Coronary artery (tissue), 2 donors: Measurements from ENCODE around the gene SLC16A13.

Experiments used
- DNase-seq: peaks from one replicate; pipeline ENCODE4 v3.0.0-alpha.2; 2017; ENCODE audit warnings: low spot score
- H3K27ac ChIP-seq, 2 donors: fragments of 200-600 bp; sonication (generic); one replicate each; pipeline ENCODE4 v1.5.1; 2016 to 2019
- H3K4me3 ChIP-seq: fragments of 200-600 bp; sonication (generic); 2 replicates; pipeline ENCODE4 v1.5.1; 2016; ENCODE audit warnings: mild to moderate bottlenecking, moderate library complexity
- CTCF ChIP-seq: fragments of 200-600 bp; sonication (generic); IDR thresholded peaks from one replicate; pipeline ENCODE4 v1.5.1; 2019; ENCODE audit warnings: antibody characterized with exemption

SLC16A13 gene

DNA sequence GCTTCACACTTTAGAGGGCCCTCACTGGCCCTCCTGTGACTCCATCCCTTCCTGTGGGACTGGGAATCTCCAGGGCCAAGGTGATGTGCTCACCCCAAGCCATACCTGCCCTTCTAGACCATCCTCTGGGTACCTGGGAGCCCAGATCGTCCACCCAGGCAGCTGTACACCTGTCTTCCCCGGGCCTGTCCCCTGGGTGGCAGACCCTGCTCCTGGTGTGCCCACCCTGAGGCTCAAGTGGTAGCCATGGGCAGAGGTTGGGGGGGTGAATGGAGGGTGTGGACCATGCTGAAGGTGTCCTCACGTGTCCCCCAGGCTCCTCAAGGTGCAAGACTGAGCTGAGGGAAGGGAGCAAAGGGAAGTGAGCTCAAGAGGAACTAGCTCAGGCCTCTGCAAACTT, 34.9 kb downstream of the SLC16A13 start:
- no peak for TF ChIP-seq CTCF
- Histone ChIP-seq H3K27ac (no peak overlapping the region), H3K4me3 (no peak overlapping the region)
- no peak for DNase-seq

DNA sequence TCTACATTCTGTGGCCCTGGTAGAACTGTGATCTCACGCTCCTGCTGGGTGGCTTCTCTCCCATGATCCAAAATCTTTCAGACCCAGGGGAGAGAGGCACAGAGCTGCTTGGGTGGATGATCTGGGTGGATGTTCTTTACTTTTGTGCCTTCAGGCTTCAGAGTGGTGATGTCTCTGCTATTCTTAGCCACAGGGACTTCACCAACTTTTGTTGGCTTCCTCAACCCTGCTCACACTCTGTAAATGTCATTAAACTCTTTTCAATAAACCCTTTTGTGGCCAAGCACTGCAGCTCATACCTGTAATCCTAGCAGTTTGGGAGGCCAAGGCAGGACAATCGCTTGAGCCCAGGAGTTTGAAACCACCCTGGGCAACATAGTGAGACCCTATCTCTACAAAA, 36.6 kb downstream of the SLC16A13 start:
- Histone ChIP-seq H3K4me3 (no peak overlapping the region), H3K27ac (no peak overlapping the region)
- no peak for DNase-seq
- no peak for TF ChIP-seq CTCF

GRCh38 chr17:7074931-7075330, 39.1 kb downstream of the SLC16A13 start:
- no peak for DNase-seq
- no peak for TF ChIP-seq CTCF
- H3K4me3 ChIP-seq: no peak overlapping the region
- no peak overlapping the region for H3K27ac ChIP-seq

DNA sequence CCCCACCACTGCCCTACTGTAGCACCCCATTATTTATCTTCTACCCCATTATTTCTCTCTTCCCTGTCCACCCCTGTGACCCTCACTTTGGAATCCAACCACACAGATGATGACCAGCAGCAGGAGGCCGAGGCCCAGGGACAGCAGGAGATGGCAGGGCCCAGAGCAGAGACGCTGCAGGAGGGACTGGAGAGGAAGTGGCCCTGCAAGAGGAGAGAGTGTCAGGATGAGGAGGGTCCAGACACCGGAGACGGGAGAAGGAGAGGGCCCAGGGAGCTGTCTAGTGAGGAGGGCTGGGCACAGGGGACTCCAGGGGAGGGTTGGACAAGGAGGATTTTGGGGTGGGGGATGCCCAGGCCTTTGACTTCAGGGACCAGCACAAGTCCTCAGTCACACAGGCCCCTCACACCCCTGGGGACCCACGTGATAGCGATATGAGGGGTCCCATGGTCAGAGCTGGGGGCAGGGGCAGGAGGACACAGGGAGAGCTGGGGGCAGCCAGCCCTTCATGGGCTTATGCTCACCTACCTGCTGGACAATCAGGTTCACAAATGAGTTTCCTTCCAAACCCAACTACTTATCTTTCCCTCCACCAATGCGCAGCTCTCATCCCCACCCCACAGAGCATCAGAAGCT, 42.2 kb downstream of the SLC16A13 start:
- no peak for TF ChIP-seq CTCF
- no peak overlapping the region for H3K27ac ChIP-seq
- no peak overlapping the region for H3K4me3 ChIP-seq
- no peak for DNase-seq

- no peak overlapping the region for H3K4me3 ChIP-seq
- no peak for DNase-seq
- no peak overlapping the region for H3K27ac ChIP-seq
- TF ChIP-seq CTCF: no peak
Observed at GRCh38 chr17:7078711-7079110, 42.9 kb downstream of the SLC16A13 start.

GRCh38 chr17:7079581-7080455, 44.0 kb downstream of the SLC16A13 start, which contains the start of gene CLEC10A:
TSS of gene CLEC10A (minus strand) at chr17:7080251. CDS start at chr17:7078812, 1,439 bp downstream.
- no peak for DNase-seq
- peak within 1 kb of the TSS in 1 of 2 donors; percentile 58 for H3K27ac ChIP-seq
- peak within 1 kb of the TSS; percentile 38 for H3K4me3 ChIP-seq
- TF ChIP-seq CTCF: no peak
